Cardiac muscle cell (in vitro differentiated cells and primary cell): ENCODE data around the gene ATP2B2. TPM values are rescaled to one million over a fixed set of nuclear protein-coding genes. Genes with fewer than 3 reads are reported as not detected.
A peak's percentile ranks its signal among the peaks of the same experiment; 100 is the strongest.

ENCODE experiments used
- DNase-seq, 2 donors: peaks; one replicate each; pipeline versions ENCODE4 v3.0.0 to v3.0.0-alpha.2; 2010 to 2017; ENCODE audit warnings: low read depth in 1 of 2, low spot score in 1 of 2
- H3K27ac ChIP-seq: fragments of 200-600 bp; sonication (generic); 2 replicates; pipeline ENCODE4 v1.5.1; 2016
- H3K27me3 ChIP-seq: fragments of 200-600 bp; sonication (generic); 2 replicates; pipeline ENCODE4 v1.6.0; 2016; ENCODE audit warnings: control low read depth
- H3K36me3 ChIP-seq: fragments of 200-600 bp; sonication (generic); 2 replicates; pipeline ENCODE4 v1.5.1; 2016; ENCODE audit warnings: control low read depth
- H3K4me1 ChIP-seq: fragments of 200-600 bp; sonication (generic); 2 replicates; pipeline ENCODE4 v1.8.1; 2017; ENCODE audit warnings: low read depth, mild to moderate bottlenecking, mixed run types
- H3K4me3 ChIP-seq: fragments of 200-600 bp; sonication (generic); 2 replicates; pipeline ENCODE4 v1.5.1; 2016; ENCODE audit warnings: mild to moderate bottlenecking
- H3K9me3 ChIP-seq: fragments of 200-600 bp; sonication (generic); 2 replicates; pipeline ENCODE4 v1.5.1; 2017; ENCODE audit warnings: low read depth, mild to moderate bottlenecking, control low read depth
- CTCF ChIP-seq: IDR thresholded peaks from 2 replicates; pipeline ENCODE4 v1.5.1; 2012; ENCODE audit warnings: low read depth, mild to moderate bottlenecking, low read length
- polyA plus RNA-seq: library from polyadenylated mRNA; unstranded; fragments of >200 nt; fragmentation: Nextera tagmentation; extraction: Ambion mirVana; gene quantifications from 2 replicates; pipeline ENCODE4 v1.2.1, GENCODE V29; 2016
- total RNA-seq: library from RNA; depleted of rRNA; stranded (reverse); fragments of >200 nt; gene quantifications from 2 replicates; pipeline ENCODE4 v1.2.3, GENCODE V29; 2016

ATP2B2 gene
- total and polyA plus RNA-seq, 2 experiments from 2014 or later = 0.22 to 0.77 TPM

DNA sequence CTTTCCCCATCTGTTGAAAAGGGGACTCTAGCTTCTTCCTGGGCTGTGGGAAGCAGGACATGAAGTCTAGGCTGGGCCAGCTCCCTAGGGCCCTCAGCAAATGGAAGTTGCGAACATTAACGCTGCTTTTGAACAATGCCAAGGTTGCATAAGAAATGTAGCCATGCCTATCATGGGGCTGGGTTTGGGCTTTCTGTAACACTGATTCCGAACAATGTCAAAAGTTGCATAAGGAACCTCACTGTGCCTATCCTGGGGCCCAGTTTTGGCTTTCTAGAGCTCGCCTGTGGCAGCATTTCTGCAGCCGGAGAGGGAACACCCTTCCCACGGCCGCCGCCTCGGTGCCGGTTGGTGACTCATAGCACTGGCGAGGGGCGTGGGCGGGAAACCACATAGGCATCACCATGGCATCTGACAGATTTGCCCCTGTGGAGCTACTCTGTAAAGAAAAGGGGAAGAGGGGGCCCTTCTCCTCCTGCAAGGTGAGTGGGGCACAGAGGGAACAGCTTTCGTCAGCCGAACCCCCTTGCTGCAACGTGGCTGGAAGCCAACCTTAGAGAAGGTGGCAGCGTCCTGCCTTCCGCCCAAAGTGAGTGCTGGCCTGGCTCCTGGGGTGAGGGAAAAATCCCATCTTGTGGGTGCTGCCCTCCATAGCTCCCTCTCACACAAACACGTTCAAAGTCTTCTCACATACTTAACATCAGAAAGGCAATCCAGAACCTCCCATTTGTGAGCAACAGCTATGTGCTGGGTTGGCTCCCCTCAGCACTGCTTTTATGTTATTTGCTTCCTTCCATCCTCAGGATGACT, 46.6 kb upstream of the ATP2B2 start:
- no peak overlapping the region for H3K4me3 ChIP-seq
- no peaks in the 10 kb centered on the region for H3K4me1 ChIP-seq
- DNase-seq = peak in 1 of 2 donors; percentile 21
- H3K36me3 ChIP-seq = no peaks in the 10 kb centered on the region
- no peaks in the 10 kb centered on the region for H3K9me3 ChIP-seq
- H3K27ac ChIP-seq = no peak overlapping the region
- no peaks in the 10 kb centered on the region for H3K27me3 ChIP-seq
- TF ChIP-seq CTCF = no peak

DNA sequence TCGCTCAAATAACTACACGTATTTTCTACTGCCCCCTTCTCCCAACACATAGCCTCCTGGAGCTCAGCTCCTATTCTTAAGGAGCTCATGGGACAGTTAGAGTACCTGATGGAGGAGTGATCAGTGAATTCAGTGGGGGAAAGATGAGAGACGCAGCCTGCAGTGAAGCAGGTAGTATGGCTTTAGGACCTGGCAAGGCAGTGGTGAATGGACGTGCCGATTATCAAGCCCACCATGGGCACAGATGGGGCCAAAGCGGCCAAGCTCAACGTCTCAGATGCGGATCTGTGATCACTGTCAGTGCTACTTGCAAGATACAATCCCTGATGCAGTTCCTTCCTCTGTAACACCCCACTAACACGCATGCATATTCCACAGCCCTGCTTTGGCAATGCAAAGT, 45.8 kb upstream of the ATP2B2 start:
- no peak overlapping the region for H3K4me3 ChIP-seq

GRCh38 chr3:10550705-10551104, 45.3 kb upstream of the ATP2B2 start:
- no peak for TF ChIP-seq CTCF
- H3K36me3 ChIP-seq = no peaks in the 10 kb centered on the region
- H3K27me3 ChIP-seq = no peaks in the 10 kb centered on the region
- H3K4me1 ChIP-seq = no peaks in the 10 kb centered on the region
- no peak overlapping the region for H3K27ac ChIP-seq
- no peak for DNase-seq
- H3K4me3 ChIP-seq = no peak overlapping the region
- no peaks in the 10 kb centered on the region for H3K9me3 ChIP-seq

More for the DNA sequence above, 45.8 kb upstream of the ATP2B2 start:
- no peak for TF ChIP-seq CTCF
- Histone ChIP-seq H3K27me3 (no peaks in the 10 kb centered on the region), H3K27ac (no peak overlapping the region), H3K9me3 (no peaks in the 10 kb centered on the region), H3K36me3 (no peaks in the 10 kb centered on the region), H3K4me1 (no peaks in the 10 kb centered on the region)
- DNase-seq = no peak

GRCh38 chr3:10549617-10550230, 44.3 kb upstream of the ATP2B2 start:
- no peak for DNase-seq
- Histone ChIP-seq H3K27me3 (no peaks in the 10 kb centered on the region), H3K4me1 (no peaks in the 10 kb centered on the region), H3K36me3 (no peaks in the 10 kb centered on the region), H3K27ac (no peak overlapping the region), H3K9me3 (no peaks in the 10 kb centered on the region), H3K4me3 (no peak overlapping the region)
- TF ChIP-seq CTCF = no peak

GRCh38 chr3:10548992-10549391, 43.6 kb upstream of the ATP2B2 start:
- Histone ChIP-seq H3K36me3 (no peaks in the 10 kb centered on the region), H3K4me3 (no peak overlapping the region), H3K4me1 (no peaks in the 10 kb centered on the region), H3K27me3 (no peaks in the 10 kb centered on the region), H3K27ac (no peak overlapping the region), H3K9me3 (no peaks in the 10 kb centered on the region)
- no peak for DNase-seq
- TF ChIP-seq CTCF = no peak
